Coronary artery (tissue), 2 donors: Measurements from ENCODE around the gene ROBO4.

ENCODE experiments used
- DNase-seq: peaks from one replicate; pipeline ENCODE4 v3.0.0-alpha.2; 2017; ENCODE audit warnings: low spot score
- H3K27ac ChIP-seq, 2 donors: fragments of 200-600 bp; sonication (generic); one replicate each; pipeline ENCODE4 v1.5.1; 2016 to 2019
- H3K4me3 ChIP-seq: fragments of 200-600 bp; sonication (generic); 2 replicates; pipeline ENCODE4 v1.5.1; 2016; ENCODE audit warnings: mild to moderate bottlenecking, moderate library complexity
- CTCF ChIP-seq: fragments of 200-600 bp; sonication (generic); IDR thresholded peaks from one replicate; pipeline ENCODE4 v1.5.1; 2019; ENCODE audit warnings: antibody characterized with exemption

Gene ROBO4

GRCh38 chr11:124941703-124942102, 44.0 kb upstream of the ROBO4 start:
- no peak for TF ChIP-seq CTCF
- DNase-seq: no peak
- no peak overlapping the region for H3K27ac ChIP-seq
- H3K4me3 ChIP-seq: no peak overlapping the region

GRCh38 chr11:124938970-124939369, 41.3 kb upstream of the ROBO4 start:
- no peak overlapping the region for H3K27ac ChIP-seq
- no peak for DNase-seq
- no peak for TF ChIP-seq CTCF
- H3K4me3 ChIP-seq: no peak overlapping the region

- no peak overlapping the region for H3K27ac ChIP-seq
- DNase-seq: no peak
- no peak overlapping the region for H3K4me3 ChIP-seq
- TF ChIP-seq CTCF: no peak
Observed at GRCh38 chr11:124938206-124938765, 40.6 kb upstream of the ROBO4 start.

GRCh38 chr11:124937336-124937935, 39.8 kb upstream of the ROBO4 start:
- DNase-seq: no peak
- Histone ChIP-seq H3K4me3 (no peak overlapping the region), H3K27ac (no peak overlapping the region)
- no peak for TF ChIP-seq CTCF

GRCh38 chr11:124935548-124936514, 38.2 kb upstream of the ROBO4 start, which contains the start of gene HEPACAM:
Gene HEPACAM (minus strand): TSS chr11:124936047. CDS start chr11:124936006, 41 bp downstream.
- no peak for DNase-seq
- Histone ChIP-seq H3K27ac (no peak within 1 kb of the TSS), H3K4me3 (no peak within 1 kb of the TSS)
- TF ChIP-seq CTCF: no peak

- no peak for TF ChIP-seq CTCF
- DNase-seq: no peak
- Histone ChIP-seq H3K4me3 (no peak overlapping the region), H3K27ac (no peak overlapping the region)
Observed at GRCh38 chr11:124934862-124935547, 37.3 kb upstream of the ROBO4 start.
